Prostate gland (tissue), 2 donors: ENCODE data around the gene MTCL3.

Experiments
- POLR2A ChIP-seq: fragments of 450-650 bp; IDR thresholded peaks from one replicate; pipeline ENCODE4 v1.6.1; 2016; ENCODE audit warnings: antibody characterized with exemption, mild to moderate bottlenecking
- TF ChIP-seq, protein P1 (sequence below), 4 experiments: fragments of 200-600 bp in 2 of 4; fragments of 450-650 bp in 2 of 4; sonication (generic) in 2 of 4; IDR thresholded peaks; 1 replicate in 3 of 4; 2 replicates in 1 of 4; pipeline ENCODE4 v1.5.1; 2016 to 2019; ENCODE audit warnings: antibody characterized with exemption in 4 of 4, mild to moderate bottlenecking in 2 of 4, moderate library complexity in 2 of 4

DNA sequence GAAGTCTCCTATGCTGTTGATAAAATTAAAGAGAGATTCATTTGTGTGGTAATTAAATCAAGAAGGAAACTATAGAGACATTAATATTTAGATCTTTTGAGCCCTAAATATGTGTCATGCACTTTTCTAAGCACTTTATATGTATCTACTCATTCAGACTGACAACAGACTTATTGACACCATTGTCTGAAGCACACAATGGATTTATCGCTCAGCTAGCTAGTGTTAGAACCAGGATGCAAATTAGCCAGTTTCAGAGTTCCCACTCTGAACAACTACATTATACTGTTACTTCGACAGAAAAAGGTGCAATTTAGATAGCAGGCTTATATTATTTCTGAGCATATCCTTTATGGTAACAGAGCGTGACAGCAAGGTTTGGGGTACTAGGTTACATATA is 32.2 kb downstream of the MTCL3 start:
- TF ChIP-seq, protein P1, sequence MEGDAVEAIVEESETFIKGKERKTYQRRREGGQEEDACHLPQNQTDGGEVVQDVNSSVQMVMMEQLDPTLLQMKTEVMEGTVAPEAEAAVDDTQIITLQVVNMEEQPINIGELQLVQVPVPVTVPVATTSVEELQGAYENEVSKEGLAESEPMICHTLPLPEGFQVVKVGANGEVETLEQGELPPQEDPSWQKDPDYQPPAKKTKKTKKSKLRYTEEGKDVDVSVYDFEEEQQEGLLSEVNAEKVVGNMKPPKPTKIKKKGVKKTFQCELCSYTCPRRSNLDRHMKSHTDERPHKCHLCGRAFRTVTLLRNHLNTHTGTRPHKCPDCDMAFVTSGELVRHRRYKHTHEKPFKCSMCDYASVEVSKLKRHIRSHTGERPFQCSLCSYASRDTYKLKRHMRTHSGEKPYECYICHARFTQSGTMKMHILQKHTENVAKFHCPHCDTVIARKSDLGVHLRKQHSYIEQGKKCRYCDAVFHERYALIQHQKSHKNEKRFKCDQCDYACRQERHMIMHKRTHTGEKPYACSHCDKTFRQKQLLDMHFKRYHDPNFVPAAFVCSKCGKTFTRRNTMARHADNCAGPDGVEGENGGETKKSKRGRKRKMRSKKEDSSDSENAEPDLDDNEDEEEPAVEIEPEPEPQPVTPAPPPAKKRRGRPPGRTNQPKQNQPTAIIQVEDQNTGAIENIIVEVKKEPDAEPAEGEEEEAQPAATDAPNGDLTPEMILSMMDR (IDR thresholded peaks at IDR 0.05), result no peak
- no peak for TF ChIP-seq POLR2A
